ENCODE results near the gene COL16A1.

The COL16A1 gene

DNA sequence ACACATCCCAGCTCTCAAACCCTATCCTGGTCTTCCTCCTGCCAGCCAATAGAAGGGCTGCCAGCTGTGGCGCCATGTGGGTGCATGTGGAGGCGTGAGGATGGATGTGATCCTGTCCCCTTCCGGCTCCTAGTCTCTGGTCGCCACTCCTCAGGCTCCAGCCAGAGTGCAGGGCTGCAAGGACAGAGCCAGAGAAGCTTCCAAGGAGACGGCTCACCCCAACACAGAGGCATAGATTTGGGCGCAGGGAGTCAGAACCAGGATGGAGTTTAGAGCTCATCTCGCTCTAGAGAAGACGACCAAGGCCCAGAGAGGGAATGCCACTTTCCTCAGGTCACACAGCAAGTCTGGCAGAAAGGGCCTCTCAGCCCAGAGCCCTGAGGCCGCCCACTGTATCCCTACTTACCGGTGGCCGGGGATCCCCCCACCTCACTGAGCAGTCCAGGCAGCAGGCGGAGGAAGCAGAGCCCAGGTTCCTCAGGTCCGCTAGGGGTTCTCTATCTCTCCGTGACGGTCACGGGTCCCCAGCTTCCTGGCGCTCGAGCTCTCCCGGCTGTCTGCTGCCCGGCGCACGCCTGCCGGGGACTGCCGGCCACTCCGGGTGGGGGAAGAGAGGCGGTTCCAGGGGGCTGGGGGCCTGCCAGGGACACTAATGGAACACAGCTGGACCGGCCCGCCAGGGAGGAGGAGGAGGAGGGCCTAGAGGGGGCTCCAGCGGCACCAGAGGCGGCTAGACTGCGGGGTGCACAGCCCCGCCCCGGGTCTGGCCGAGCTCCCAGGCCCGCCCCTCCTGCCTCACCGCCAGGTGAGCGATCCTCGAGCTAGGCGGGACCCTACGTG lies at the start of gene COL16A1:
TSS of gene COL16A1 (minus strand) at position 587 of the 840 bp plus-strand sequence. CDS start 1,824 bp downstream, outside the sequence.
- no peak for DNase-seq

DNA sequence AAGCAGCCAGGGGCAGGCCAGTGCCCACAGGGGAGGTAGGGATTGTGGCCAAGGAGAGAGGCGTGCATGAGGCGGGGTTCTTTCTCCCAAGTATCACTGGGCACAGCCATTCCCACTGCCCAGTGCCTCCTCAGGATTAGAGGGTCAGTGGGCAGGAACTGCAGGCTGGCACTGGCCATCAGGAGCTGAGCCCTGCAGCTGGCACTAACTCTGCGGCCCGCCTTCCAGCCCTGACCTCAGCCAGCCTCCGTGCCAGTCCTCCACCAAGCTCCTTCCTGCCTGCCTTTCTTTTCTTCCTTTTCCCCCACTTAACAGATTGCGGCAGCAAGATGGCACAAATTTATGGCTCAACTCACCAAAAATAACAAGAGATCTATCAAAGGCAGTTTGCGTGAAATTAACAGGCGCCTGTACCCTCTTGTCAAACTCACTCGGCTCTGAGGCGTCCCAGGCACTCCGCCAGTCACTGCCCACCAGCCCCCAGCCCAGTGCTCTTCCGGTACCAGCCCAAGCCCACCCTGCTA lies 49.2 kb upstream of the COL16A1 start:
- DNase-seq, result no peak

GRCh38 chr1:31752258-31752657 lies 48.4 kb upstream of the COL16A1 start:
- DNase-seq, result no peak

- no peak for DNase-seq
Observed at GRCh38 chr1:31751822-31752241, 48.0 kb upstream of the COL16A1 start.

DNA sequence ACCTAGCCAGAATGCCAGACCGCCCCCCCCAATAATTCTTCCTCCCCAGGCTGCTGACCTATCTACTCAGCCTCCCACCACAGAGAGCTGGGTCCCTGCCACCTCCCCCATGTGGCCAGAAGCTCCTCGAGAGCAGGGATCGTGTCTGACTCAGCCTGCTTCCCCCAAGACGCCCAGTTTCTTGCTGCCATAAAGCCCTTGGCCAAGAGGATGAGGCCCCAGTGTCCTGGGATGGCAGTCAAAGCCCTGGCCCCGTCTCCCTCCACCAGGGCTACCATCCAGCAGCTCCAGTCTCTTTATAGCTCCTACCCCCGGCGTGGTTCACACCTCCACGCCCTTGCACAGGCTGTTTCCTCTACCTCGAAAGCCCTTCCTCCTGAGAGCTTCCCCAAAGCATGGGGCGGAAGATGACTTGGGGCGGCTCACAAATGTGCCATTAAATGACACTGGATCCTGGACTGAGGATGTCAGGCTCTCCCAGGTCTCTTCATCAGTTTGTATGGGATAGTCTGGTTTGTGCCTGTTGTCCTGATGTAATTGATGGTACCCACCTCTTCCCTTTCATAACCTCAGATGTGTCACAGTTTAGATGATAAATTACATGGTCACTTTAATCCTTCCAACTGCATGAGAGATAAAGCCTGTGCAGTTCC lies 47.2 kb upstream of the COL16A1 start:
- peak in 2 of 3 donors; percentile 49 to 56 for DNase-seq

GRCh38 chr1:31749785-31750735 lies 46.2 kb upstream of the COL16A1 start:
- DNase-seq, result no peak

- no peak for DNase-seq
Observed at GRCh38 chr1:31748365-31748764, 44.5 kb upstream of the COL16A1 start.

DNA sequence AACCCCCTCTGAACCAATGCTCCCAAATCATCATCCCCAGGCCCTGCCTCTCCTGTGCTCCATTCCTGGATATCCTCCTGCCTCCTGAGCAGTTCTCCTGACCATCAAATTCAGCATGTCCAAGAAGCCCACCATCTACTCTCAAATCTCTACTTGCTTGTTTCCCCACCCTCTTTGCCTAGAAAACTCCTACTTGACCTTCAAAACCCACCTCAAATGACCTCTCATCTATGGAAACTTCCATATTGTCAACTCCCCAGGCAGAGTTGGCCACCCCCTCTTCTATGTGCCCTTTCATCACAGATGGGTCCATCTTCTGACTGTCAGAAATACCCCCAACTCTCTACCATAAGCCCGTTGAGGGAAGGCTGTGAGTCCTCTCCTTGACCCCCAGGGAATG lies 43.5 kb upstream of the COL16A1 start:
- DNase-seq, result no peak

DNA sequence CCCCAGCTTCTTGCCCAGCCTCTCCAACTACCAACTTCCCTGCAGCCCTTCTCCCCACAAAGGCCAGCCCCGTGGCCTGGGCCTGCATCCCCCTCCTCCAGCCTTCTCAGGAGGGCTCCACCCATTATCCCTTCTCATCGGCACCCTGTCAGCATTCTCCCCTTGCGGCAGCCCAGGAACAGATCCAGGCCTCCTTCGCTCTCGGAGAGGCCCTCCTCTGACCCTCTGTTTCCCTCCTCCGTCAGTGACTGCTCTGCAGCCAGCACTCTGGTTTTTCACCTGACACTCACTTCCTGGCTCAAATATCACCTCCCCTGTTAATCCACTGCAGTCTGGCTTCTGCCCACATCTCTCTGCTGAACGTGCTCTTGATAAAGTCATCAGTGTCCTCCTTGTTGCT lies 42.9 kb upstream of the COL16A1 start:
- DNase-seq, result no peak

DNA sequence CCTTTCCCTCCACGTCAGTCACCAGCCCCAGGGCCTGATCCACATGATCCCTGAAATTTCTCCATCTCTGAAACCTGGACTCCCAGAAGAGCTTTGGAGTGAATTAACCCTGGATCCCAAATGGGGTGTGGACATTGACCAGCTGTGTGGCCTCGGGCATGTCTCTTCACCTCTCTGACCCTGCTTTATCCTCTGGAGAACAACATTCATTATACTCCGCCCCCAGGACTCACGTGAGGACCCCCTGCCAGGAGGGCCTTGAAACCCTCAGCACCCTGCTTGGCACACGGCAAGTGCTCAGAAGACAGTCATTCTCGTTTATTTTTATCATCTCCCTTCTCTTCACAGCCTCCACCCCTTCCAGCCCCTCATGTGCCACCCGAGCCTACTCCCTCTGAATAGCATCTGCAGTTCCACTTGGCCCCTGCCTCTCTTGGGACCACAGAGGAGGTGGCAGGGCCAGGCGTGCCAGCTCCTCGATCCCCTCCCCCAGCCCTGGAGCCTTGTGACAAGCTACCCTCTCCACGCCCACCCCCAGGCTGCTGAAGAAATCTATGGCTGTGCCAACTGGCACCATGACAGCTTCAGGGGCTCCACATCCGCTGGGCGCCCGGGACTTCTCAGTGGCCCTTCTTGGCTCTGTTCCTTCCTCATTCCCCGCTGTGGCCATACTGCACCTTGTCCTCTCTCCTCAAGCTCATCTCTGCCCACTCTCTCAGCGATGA lies 42.3 kb upstream of the COL16A1 start:
- peak in 1 of 3 donors; percentile 26 for DNase-seq

- peak; percentile 67 to 80 (median 72) for DNase-seq
Observed at GRCh38 chr1:31745096-31745945, 41.5 kb upstream of the COL16A1 start.

GRCh38 chr1:31744165-31744888 lies 40.5 kb upstream of the COL16A1 start:
- no peak for DNase-seq

GRCh38 chr1:31742462-31743212 lies 38.8 kb upstream of the COL16A1 start:
- DNase-seq, result no peak

- no peak for DNase-seq
Observed at GRCh38 chr1:31739346-31739745, 35.5 kb upstream of the COL16A1 start.

GRCh38 chr1:31736675-31737074 lies 32.9 kb upstream of the COL16A1 start:
- DNase-seq, result no peak

- DNase-seq, result no peak
Observed at GRCh38 chr1:31735571-31735970, 31.8 kb upstream of the COL16A1 start.

DNA sequence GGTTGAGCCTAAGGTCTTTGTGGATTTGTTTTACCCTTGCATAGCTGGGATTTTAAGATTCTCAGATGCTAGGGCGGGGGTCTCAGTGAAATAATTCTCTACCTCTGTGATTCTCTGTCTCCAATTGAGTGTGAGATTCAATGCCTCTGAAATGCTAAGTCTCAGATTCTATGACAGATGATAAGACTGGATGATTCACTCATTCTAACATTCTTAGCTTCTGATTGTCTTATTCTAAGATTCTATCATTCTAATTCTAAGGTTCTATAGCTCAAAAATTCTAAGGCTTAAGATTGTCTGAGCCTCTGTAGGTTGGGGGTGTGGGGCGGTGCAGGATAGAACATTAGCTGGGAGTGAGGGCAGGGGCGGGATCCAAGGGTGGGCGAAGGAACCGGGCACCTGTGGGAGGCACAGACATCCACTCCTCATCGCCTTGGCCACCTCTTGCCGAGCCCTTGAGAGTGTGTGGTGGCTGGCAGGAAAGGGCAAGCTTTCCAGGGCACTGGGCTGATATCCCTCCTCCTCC lies 30.8 kb upstream of the COL16A1 start:
- DNase-seq, result no peak

GRCh38 chr1:31733389-31734219 lies 29.8 kb upstream of the COL16A1 start:
- no peak for DNase-seq
